ENCODE measurements around the gene ADAM30. TPM values are rescaled to one million over a fixed set of nuclear protein-coding genes. Genes with fewer than 3 reads are reported as not detected.

ADAM30 gene
- not detected in 2 replicates for total RNA-seq

DNA sequence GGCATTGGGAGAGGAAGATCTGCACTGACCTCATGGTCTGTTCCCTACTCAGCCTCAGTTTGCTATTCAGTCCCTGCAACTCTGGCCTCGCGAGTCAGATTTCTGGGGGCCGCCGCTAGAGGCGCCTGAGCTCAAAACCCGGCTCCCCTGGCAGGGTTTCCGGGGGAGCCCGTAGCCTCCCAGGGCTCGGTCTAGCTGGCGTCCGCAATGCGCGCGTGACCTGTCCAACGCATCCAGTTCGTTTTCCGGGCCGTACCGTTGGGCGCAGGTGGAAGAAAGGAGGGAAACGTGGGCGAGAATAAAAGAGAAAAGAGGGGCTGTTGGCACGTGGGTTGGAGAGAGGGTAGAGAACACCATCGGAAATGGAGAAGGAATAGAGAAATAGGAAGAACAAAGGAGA lies at the start of gene ADAM30:
TSS of gene ADAM30 (minus strand) at position 213 of the 400 bp plus-strand sequence. CDS start at position 34, 179 bp downstream.

Other genes with a start within 250 kb of the ADAM30 start
- gene ZNF697, start 248.2 kb downstream of the ADAM30 start, total RNA-seq, result 7.4 and 11.7 TPM in 2 replicates
- gene PHGDH, start 184.6 kb downstream of the ADAM30 start, total RNA-seq, result 81.4 and 131 TPM in 2 replicates
- not detected in 2 replicates for gene HMGCS2, start 127.6 kb downstream of the ADAM30 start, total RNA-seq
- gene REG4, start 85.1 kb downstream of the ADAM30 start, total RNA-seq, result not detected in 2 replicates
- 220 and 263 TPM in 2 replicates for gene NOTCH2, start 173.1 kb upstream of the ADAM30 start, total RNA-seq